Measurements from ENCODE around the gene ITGA4.

- TF ChIP-seq CTCF (IDR thresholded peaks at IDR 0.05; ENCODE audit: borderline replicate concordance, extremely low read depth, low read length, poor library complexity, severe bottlenecking), result no peak
- no peak for TF ChIP-seq EZH2 (IDR thresholded peaks at IDR 0.05; ENCODE audit: borderline replicate concordance, low read depth, low read length, severe bottlenecking)
Observed at GRCh38 chr2:181540421-181540820, 83.2 kb downstream of the ITGA4 start.

Data from DND-41 (cell line).